K562 (cell line): ENCODE data around the gene GGA3. TPM values are rescaled to one million over a fixed set of nuclear protein-coding genes. Genes with fewer than 3 reads are reported as not detected.

Source experiments
- ATAC-seq: fragments of 200-7000 bp; cut with Tn5 transposase; 3 replicates; pipeline ENCODE4 v1.9.1; 2020; ENCODE audit warnings: moderate library complexity
- BruUV-seq: library from RNA; stranded (reverse); fragments of 400-500 nt; replicated peaks from 2 replicates; lab custom pipeline; 2021; lab: Mats Ljungman, UMichigan
- CTCF ChIA-PET: fragments of 300-600 bp; formaldehyde crosslinking; extraction: SDS; loops from one replicate; lab custom pipeline; 2021; ENCODE audit warnings: low intra/inter-chr PET ratio; lab: Yijun Ruan, JAX
- POLR2A ChIA-PET: fragments of 300-600, 350-650 bp; sonication (Branson Sonifier 250); formaldehyde crosslinking; extraction: SDS; loops from one replicate; lab custom pipeline; 2021; ENCODE audit warnings: antibody characterized with exemption, inconsistent platforms; lab: Yijun Ruan, JAX
- DNase-seq, 4 experiments: peaks; one replicate each; pipeline versions ENCODE4 v3.0.0 to v3.0.0-alpha.2; 2011 to 2018; ENCODE audit warnings: low spot score in 3 of 4, mixed read lengths in 3 of 4; ENCODE audit errors: extremely low read depth in 1 of 4
- FAIRE-seq: peaks from 2 replicates; lab custom pipeline; 2011; peaks lifted over from hg19 to GRCh38; lab: Jason Lieb, UNC
- H2AFZ ChIP-seq: 2 replicates; pipeline ENCODE4 v1.6.0; 2011; ENCODE audit warnings: low read depth, low read length, control low read depth, inconsistent platforms
- H3K27ac ChIP-seq: fragments of 200-600 bp; 3 replicates; pipeline ENCODE4 v1.8.0; 2011; ENCODE audit warnings: low read depth, mild to moderate bottlenecking, control low read depth, inconsistent platforms, low read length, moderate library complexity, mixed read lengths; ENCODE audit errors: extremely low read depth
- H3K27me3 ChIP-seq, 2 experiments: fragments of 300-600 bp in 1 of 2; 2 replicates in 1 of 2; 3 replicates in 1 of 2; pipeline versions ENCODE4 v1.6.0 to v1.8.0; 2011; ENCODE audit warnings: inconsistent platforms in 2 of 2, low read length in 2 of 2, mild to moderate bottlenecking in 1 of 2, mixed read lengths in 1 of 2, moderate library complexity in 1 of 2; ENCODE audit not compliant: control insufficient read depth in 2 of 2, insufficient read depth in 2 of 2
- H3K36me3 ChIP-seq: fragments of 300-600 bp; 3 replicates; pipeline ENCODE4 v1.8.0; 2011; ENCODE audit warnings: mild to moderate bottlenecking, low read length, inconsistent platforms; ENCODE audit not compliant: control insufficient read depth, insufficient read depth
- H3K4me1 ChIP-seq, 2 experiments: fragments of 200-600 bp in 1 of 2; replicated peaks in 1 of 2; 2 replicates in 1 of 2; 3 replicates in 1 of 2; pipeline versions ENCODE4 v1.5.1 to v1.8.0; 2011; ENCODE audit warnings: inconsistent platforms in 2 of 2, low read length in 2 of 2, mild to moderate bottlenecking in 1 of 2, mixed read lengths in 1 of 2, moderate library complexity in 1 of 2; ENCODE audit not compliant: control insufficient read depth in 2 of 2, insufficient read depth in 2 of 2
- H3K4me2 ChIP-seq: 2 replicates; pipeline ENCODE4 v1.6.1; 2011; ENCODE audit warnings: low read length, control low read depth, inconsistent platforms, mixed read lengths; ENCODE audit not compliant: insufficient read depth
- H3K4me3 ChIP-seq: fragments of 200-600 bp; sonication (generic), shearing (Covaris generic); 2 replicates; pipeline ENCODE4 v1.5.1; 2016; ENCODE audit warnings: control low read depth, inconsistent platforms
- H3K79me2 ChIP-seq: fragments of 200-600 bp; 3 replicates; pipeline ENCODE4 v1.8.0; 2011; ENCODE audit warnings: low read length, inconsistent platforms; ENCODE audit not compliant: control insufficient read depth, insufficient read depth
- H3K9ac ChIP-seq, 2 experiments: 2 replicates each; pipeline versions ENCODE4 v1.6.0 to v1.6.1; 2011; ENCODE audit warnings: low read depth in 2 of 2, low read length in 2 of 2, control low read depth in 1 of 2, inconsistent platforms in 1 of 2, mild to moderate bottlenecking in 1 of 2, mixed read lengths in 1 of 2; ENCODE audit not compliant: insufficient read depth in 1 of 2
- H3K9me1 ChIP-seq: one replicate; pipeline ENCODE4 v1.6.0; 2011; ENCODE audit warnings: inconsistent platforms, mild to moderate bottlenecking, low read length, moderate library complexity; ENCODE audit not compliant: control insufficient read depth, insufficient read depth
- H3K9me3 ChIP-seq: replicated peaks from 2 replicates; pipeline ENCODE4 v1.5.1; 2011; ENCODE audit warnings: low read depth, low read length, inconsistent platforms; ENCODE audit not compliant: control insufficient read depth, insufficient read depth
- H4K20me1 ChIP-seq: replicated peaks from 2 replicates; pipeline ENCODE4 v1.6.1; 2011; ENCODE audit warnings: low read length, inconsistent platforms, mixed read lengths; ENCODE audit not compliant: control insufficient read depth, insufficient read depth
- ATF7 ChIP-seq: fragments of 450-650 bp; IDR thresholded peaks from 2 replicates; pipeline ENCODE4 v1.7.1; 2014; ENCODE audit warnings: mild to moderate bottlenecking, moderate library complexity
- KHSRP ChIP-seq: fragments of 450-650 bp; IDR thresholded peaks from 2 replicates; pipeline ENCODE4 v1.6.1; 2017
- NR2C2 ChIP-seq, 2 experiments: fragments of 200-800 bp in 1 of 2; sonication (Bioruptor generic) in 1 of 2; sonication (generic) in 1 of 2; formaldehyde crosslinking in 1 of 2; IDR thresholded peaks; 2 replicates each; pipeline versions ENCODE4 v1.6.1 to v1.8.0; 2016 to 2022; ENCODE audit warnings: mild to moderate bottlenecking in 1 of 2, missing compliant biosample characterization in 1 of 2, missing genetic modification characterization in 1 of 2, missing genetic modification reagents in 1 of 2
- TEAD4 ChIP-seq, 2 experiments: sonication (generic) in 1 of 2; formaldehyde crosslinking in 1 of 2; IDR thresholded peaks; 2 replicates each; pipeline versions ENCODE4 v1.6.1 to v1.8.0; 2012 to 2022; ENCODE audit warnings: borderline replicate concordance in 1 of 2, inconsistent platforms in 1 of 2, low read length in 1 of 2, mild to moderate bottlenecking in 1 of 2, missing genetic modification reagents in 1 of 2
- ZKSCAN8 ChIP-seq: fragments of 200-800 bp; sonication (Bioruptor generic); IDR thresholded peaks from 2 replicates; pipeline ENCODE4 v1.6.1; 2016; ENCODE audit warnings: missing genetic modification characterization, missing compliant biosample characterization
- WGBS: fragments of 100-300 bp; shearing (Covaris generic); methylation state at CpG from one replicate; pipeline ENCODE4 v1.1.6; 2016; ENCODE audit warnings: low coverage, mixed read lengths; ENCODE audit not compliant: insufficient coverage; ENCODE audit errors: missing lambda C conversion rate; 5-methylcytosine and 5-hydroxymethylcytosine counted together
- in situ Hi-C: fragments of 300-500 bp; cut with MboI; formaldehyde crosslinking; loops from 4 replicates; pipeline ENCODE4 v1.15.0; 2018; ENCODE audit warnings: inconsistent platforms, mixed read lengths
- intact Hi-C: fragments of 100-400 bp; cut with micrococcal nuclease; formaldehyde crosslinking; loops from 2 replicates; pipeline ENCODE4 v1.14.2; 2022
- polyA plus RNA-seq, 8 experiments: library from polyadenylated mRNA; depleted of rRNA in 4 of 8; stranded (reverse) in 5 of 8; unstranded in 3 of 8; fragments of >200 nt; fragmentation: Nextera tagmentation in 2 of 8; fragmentation: Illumina TruSeq in 1 of 8; extraction: Ambion mirVana in 2 of 8; extraction: Trizol in 1 of 8; gene quantifications; 2 replicates each; pipeline versions ENCODE4 v1.2.1 to v1.2.3, GENCODE V29; 2011 to 2014; ENCODE audit warnings: inconsistent platforms in 1 of 8, missing spikeins in 1 of 8
- total RNA-seq, 7 experiments: library from RNA; depleted of rRNA in 6 of 7; stranded (reverse); fragments of >200 nt in 6 of 7; fragmentation: Illumina TruSeq in 2 of 7; extraction: Trizol in 2 of 7; gene quantifications; 2 replicates each; pipeline versions ENCODE4 v1.2.1 to v1.2.3, GENCODE V29; 2011 to 2021; ENCODE audit warnings: low replicate concordance in 1 of 7
- TF ChIP-seq, protein P1 (sequence below): sonication (generic); formaldehyde crosslinking; IDR thresholded peaks from 2 replicates; pipeline ENCODE4 v1.8.1; 2023; ENCODE audit warnings: mild to moderate bottlenecking, missing genetic modification reagents

GGA3 gene
- total and polyA plus RNA-seq, 9 of the 15 experiments (the other 6 are each of a cell fraction or from before 2014, with no cell fraction given), result 5.7 to 64.9 (median 25.4) TPM

DNA sequence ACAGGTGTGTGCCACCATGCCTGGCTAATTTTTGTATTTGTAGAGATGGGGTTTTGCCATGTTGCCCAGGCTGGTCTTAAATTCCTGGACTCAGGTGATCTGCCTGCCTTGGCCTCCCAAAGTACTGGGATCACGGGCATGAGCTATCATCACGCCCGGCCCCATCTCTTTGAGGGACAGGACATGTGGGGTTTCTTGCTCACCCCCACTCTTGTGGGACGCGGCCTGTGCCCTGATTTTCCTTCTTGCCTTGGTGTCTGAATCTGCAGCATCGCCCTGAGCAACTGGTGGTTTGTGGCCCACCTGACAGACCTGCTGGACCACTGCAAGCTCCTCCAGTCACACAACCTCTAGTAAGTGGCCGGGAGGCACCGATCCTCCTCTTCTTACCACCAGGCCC, 30.3 kb downstream of the GGA3 start (continued):
- TF ChIP-seq, protein P1, sequence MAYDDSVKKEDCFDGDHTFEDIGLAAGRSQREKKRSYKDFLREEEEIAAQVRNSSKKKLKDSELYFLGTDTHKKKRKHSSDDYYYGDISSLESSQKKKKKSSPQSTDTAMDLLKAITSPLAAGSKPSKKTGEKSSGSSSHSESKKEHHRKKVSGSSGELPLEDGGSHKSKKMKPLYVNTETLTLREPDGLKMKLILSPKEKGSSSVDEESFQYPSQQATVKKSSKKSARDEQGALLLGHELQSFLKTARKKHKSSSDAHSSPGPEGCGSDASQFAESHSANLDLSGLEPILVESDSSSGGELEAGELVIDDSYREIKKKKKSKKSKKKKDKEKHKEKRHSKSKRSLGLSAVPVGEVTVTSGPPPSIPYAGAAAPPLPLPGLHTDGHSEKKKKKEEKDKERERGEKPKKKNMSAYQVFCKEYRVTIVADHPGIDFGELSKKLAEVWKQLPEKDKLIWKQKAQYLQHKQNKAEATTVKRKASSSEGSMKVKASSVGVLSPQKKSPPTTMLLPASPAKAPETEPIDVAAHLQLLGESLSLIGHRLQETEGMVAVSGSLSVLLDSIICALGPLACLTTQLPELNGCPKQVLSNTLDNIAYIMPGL (CRISPR knock-in tag), result no peak
- no peak for TF ChIP-seq NR2C2 (CRISPR knock-in tag; IDR thresholded peaks at IDR 0.05)
- no peak for TF ChIP-seq NR2C2 (tag; IDR thresholded peaks at IDR 0.05)
- no peak for TF ChIP-seq ATF7

DNA sequence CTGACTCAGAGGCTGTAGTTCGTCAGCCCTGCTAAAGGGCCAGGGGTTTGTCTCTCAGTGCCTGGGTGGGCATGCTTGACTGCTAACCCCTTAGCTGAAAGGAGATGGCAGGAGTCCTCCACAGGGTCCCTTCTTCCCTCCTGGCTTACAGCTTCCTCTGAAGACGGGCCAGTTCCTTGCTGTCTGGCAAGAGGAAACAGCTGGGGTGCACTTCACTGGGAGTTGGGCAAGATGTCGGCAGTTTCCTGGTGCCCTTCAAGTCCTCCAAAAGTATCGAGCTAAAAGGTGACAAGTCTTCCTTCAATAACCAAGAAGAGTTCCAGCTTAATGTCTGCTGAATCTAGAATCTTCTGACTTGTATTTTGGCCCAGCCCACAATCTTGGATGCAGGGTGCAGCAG, 32.6 kb downstream of the GGA3 start:
- CTCF ChIA-PET, result no interaction called here
- H3K27me3 ChIP-seq, result no peaks in the 10 kb centered on the region
- H3K79me2 ChIP-seq, result no peaks in the 10 kb centered on the region
- FAIRE-seq (no peak), DNase-seq (no peak), ATAC-seq (no peak)
- peaks cover 85% of the 10 kb centered on the region for H3K36me3 ChIP-seq
- 80% methylated on average over 4 of the region's 4 CpGs for WGBS
- H3K27ac ChIP-seq, result no peak overlapping the region
- H3K4me1 ChIP-seq, result no peaks in the 10 kb centered on the region
- H4K20me1 ChIP-seq, result no peaks in the 10 kb centered on the region
- no peak overlapping the region; a peak in 1 of 4 replicates for H3K9ac ChIP-seq
- H3K4me2 ChIP-seq, result no peak overlapping the region
- H2AFZ ChIP-seq, result no peak overlapping the region
- intact Hi-C loops, result no loop called here
- H3K9me1 ChIP-seq, result no peaks in the 10 kb centered on the region
- BruUV-seq, result no TSS peak
- no peaks in the 10 kb centered on the region for H3K9me3 ChIP-seq
- no peak overlapping the region for H3K4me3 ChIP-seq
- TF ChIP-seq ZKSCAN8 (CRISPR knock-in tag), result no peak
- TF ChIP-seq TEAD4 (IDR thresholded peaks at IDR 0.05; ENCODE audit: low read length), result no peak
- no peak for TF ChIP-seq TEAD4 (CRISPR knock-in tag; IDR thresholded peaks at IDR 0.05; ENCODE audit: borderline replicate concordance)
- TF ChIP-seq KHSRP, result no peak
- in situ Hi-C loops, result no loop called here
- POLR2A ChIA-PET, result interaction anchor here (0.6 to 4.5 kb wide), 10 partner anchors 8 to 314 kb away, joined by 3 to 38 read pairs (median 4); partner anchors contain the start of genes GGA3, MIF4GD and MRPS7
